Measurements from ENCODE around the gene NEDD4. TPM values are rescaled to one million over a fixed set of nuclear protein-coding genes. Genes with fewer than 3 reads are reported as not detected.

Gene NEDD4
- total and polyA plus RNA-seq, 4 donors, result 6.9 to 43.4 (median 25.1) TPM

GRCh38 chr15:55999658-56000057 lies 6.2 kb upstream of the NEDD4 start:
- Histone ChIP-seq H3K27me3 (ENCODE audit: control insufficient read depth in 1 of 2, insufficient read depth in 2 of 2, low read length in 1 of 2) (no peaks in the 10 kb centered on the region), H3K36me3 (ENCODE audit: control insufficient read depth in 1 of 2, insufficient read depth in 2 of 2, low read length in 1 of 2) (no peaks in the 10 kb centered on the region), H3K4me1 (ENCODE audit: control insufficient read depth in 1 of 2, insufficient read depth in 2 of 2, low read length in 2 of 2) (no peaks in the 10 kb centered on the region), H3K27ac (ENCODE audit: low read depth in 1 of 2, low read length in 2 of 2) (no peak overlapping the region), H3K4me3 (ENCODE audit: low read length in 2 of 2) (no peak overlapping the region), H3K9me3 (ENCODE audit: control insufficient read depth, low read length) (no peaks in the 10 kb centered on the region)
- WGBS, 2 donors, result 91 to 100% methylated on average over 1 of the region's 1 CpG
- DNase-seq (no peak), ATAC-seq (ENCODE audit: low FRiP score) (no peak)
- intact Hi-C loops (cut with DNase I), result loop anchor here in 1 of 2 donors (5.0 to 10.0 kb wide), 3 partner anchors 38 to 245 kb away; partner anchors contain the start of gene RFX7

DNA sequence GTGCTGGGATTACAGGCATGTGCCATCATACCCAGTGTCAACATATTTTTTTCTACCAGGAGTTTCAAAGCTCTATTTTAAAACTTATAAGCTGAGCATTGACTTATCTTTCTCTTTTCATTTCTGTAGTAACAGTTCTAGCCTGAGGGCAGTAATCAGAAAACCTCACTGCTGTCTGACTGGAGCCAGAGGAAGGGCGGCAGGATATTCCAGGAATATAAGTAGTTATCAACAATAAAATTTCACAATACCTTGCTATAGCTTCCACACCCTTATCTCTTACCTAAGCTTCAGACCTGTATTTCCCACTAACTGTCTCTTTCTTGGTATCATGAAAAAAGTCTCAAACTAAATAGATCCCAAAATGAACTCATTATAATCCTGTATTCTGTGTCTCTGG lies 5.1 kb upstream of the NEDD4 start:
- Histone ChIP-seq H3K9me3 (ENCODE audit: control insufficient read depth, low read length) (no peaks in the 10 kb centered on the region), H3K27me3 (ENCODE audit: control insufficient read depth in 1 of 2, insufficient read depth in 2 of 2, low read length in 1 of 2) (no peaks in the 10 kb centered on the region), H3K36me3 (ENCODE audit: control insufficient read depth in 1 of 2, insufficient read depth in 2 of 2, low read length in 1 of 2) (no peaks in the 10 kb centered on the region), H3K4me3 (ENCODE audit: low read length in 2 of 2) (no peak overlapping the region), H3K27ac (ENCODE audit: low read depth in 1 of 2, low read length in 2 of 2) (no peak overlapping the region), H3K4me1 (ENCODE audit: control insufficient read depth in 1 of 2, insufficient read depth in 2 of 2, low read length in 2 of 2) (no peaks in the 10 kb centered on the region)
- ATAC-seq (ENCODE audit: low FRiP score) (no peak), DNase-seq (no peak)
- intact Hi-C loops (cut with DNase I), result loop anchor here in 1 of 2 donors (5.0 to 10.0 kb wide), 3 partner anchors 39 to 246 kb away; partner anchors contain the start of gene RFX7
- WGBS, 2 donors, result 91 to 92% methylated on average over 1 of the region's 1 CpG

GRCh38 chr15:55993804-55994560 lies 570 bp upstream of the NEDD4 start:
- H3K27me3 ChIP-seq (ENCODE audit: control insufficient read depth in 1 of 2, insufficient read depth in 2 of 2, low read length in 1 of 2), result no peaks in the 10 kb centered on the region
- ATAC-seq (ENCODE audit: low FRiP score) (peak; percentile 1), DNase-seq (no peak)
- H3K9me3 ChIP-seq (ENCODE audit: control insufficient read depth, low read length), result no peaks in the 10 kb centered on the region
- H3K27ac ChIP-seq (ENCODE audit: low read depth in 1 of 2, low read length in 2 of 2), result peak overlapping the region; percentile 34 to 77
- 1% methylated on average over 41 of the region's 41 CpGs for WGBS, 2 donors
- H3K4me3 ChIP-seq (ENCODE audit: low read length in 2 of 2), result peak overlapping the region; percentile 74 to 82
- intact Hi-C loops (cut with DNase I), result loop anchor here (5.0 to 10.0 kb wide), 2 partner anchors 48 to 251 kb away; partner anchors contain the start of gene RFX7 (in 1 of the 2)
- peaks cover 0 to 2% of the 10 kb centered on the region in 2 donors for H3K4me1 ChIP-seq (ENCODE audit: control insufficient read depth in 1 of 2, insufficient read depth in 2 of 2, low read length in 2 of 2)
- no peaks in the 10 kb centered on the region for H3K36me3 ChIP-seq (ENCODE audit: control insufficient read depth in 1 of 2, insufficient read depth in 2 of 2, low read length in 1 of 2)

DNA sequence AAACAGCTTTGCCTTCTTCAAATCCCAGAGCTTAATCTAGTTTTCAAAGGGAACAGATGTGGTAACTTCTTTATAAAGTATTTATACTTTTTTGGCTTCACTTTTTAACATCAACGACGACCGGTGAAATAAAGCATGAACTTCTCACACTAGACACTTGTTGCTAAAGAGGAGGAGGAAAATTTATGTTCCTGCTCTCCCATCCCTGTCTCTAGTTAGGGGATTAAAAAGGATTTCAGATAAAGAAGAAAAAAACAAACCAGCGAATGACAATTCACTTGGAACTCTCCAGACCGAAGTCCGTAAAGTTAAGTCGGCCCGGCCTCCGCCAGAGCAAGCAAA lies 672 bp downstream of the NEDD4 start:
- intact Hi-C loops (cut with DNase I), result loop anchor here (5.0 to 10.0 kb wide), 2 partner anchors 50 to 252 kb away; partner anchors contain the start of gene RFX7 (in 1 of the 2)

GRCh38 chr15:55991802-55992768 lies 1.3 kb downstream of the NEDD4 start:
- Histone ChIP-seq H3K36me3 (ENCODE audit: control insufficient read depth in 1 of 2, insufficient read depth in 2 of 2, low read length in 1 of 2) (no peaks in the 10 kb centered on the region), H3K9me3 (ENCODE audit: control insufficient read depth, low read length) (no peaks in the 10 kb centered on the region), H3K4me3 (ENCODE audit: low read length in 2 of 2) (peak overlapping the region; percentile 68 to 82), H3K27me3 (ENCODE audit: control insufficient read depth in 1 of 2, insufficient read depth in 2 of 2, low read length in 1 of 2) (no peaks in the 10 kb centered on the region), H3K4me1 (ENCODE audit: control insufficient read depth in 1 of 2, insufficient read depth in 2 of 2, low read length in 2 of 2) (peaks cover 0 to 2% of the 10 kb centered on the region in 2 donors), H3K27ac (ENCODE audit: low read depth in 1 of 2, low read length in 2 of 2) (peak overlapping the region; percentile 15 to 88)
- ATAC-seq (ENCODE audit: low FRiP score) (no peak), DNase-seq (no peak)
- intact Hi-C loops (cut with DNase I), result loop anchor here (5.0 to 10.0 kb wide), 2 partner anchors 50 to 253 kb away; partner anchors contain the start of gene RFX7 (in 1 of the 2)
- 23 to 25% methylated on average over 12 of the region's 12 CpGs for WGBS, 2 donors

More for the DNA sequence above, 672 bp downstream of the NEDD4 start:
- H3K4me3 ChIP-seq (ENCODE audit: low read length in 2 of 2), result peak overlapping the region; percentile 68 to 82
- H3K27me3 ChIP-seq (ENCODE audit: control insufficient read depth in 1 of 2, insufficient read depth in 2 of 2, low read length in 1 of 2), result no peaks in the 10 kb centered on the region
- ATAC-seq (ENCODE audit: low FRiP score) (no peak), DNase-seq (no peak)
- H3K27ac ChIP-seq (ENCODE audit: low read depth in 1 of 2, low read length in 2 of 2), result peak overlapping the region; percentile 51 to 88
- WGBS, 2 donors, result 0% methylated on average over 9 of the region's 9 CpGs
- H3K36me3 ChIP-seq (ENCODE audit: control insufficient read depth in 1 of 2, insufficient read depth in 2 of 2, low read length in 1 of 2), result no peaks in the 10 kb centered on the region
- no peaks in the 10 kb centered on the region for H3K9me3 ChIP-seq (ENCODE audit: control insufficient read depth, low read length)
- peaks cover 0 to 2% of the 10 kb centered on the region in 2 donors for H3K4me1 ChIP-seq (ENCODE audit: control insufficient read depth in 1 of 2, insufficient read depth in 2 of 2, low read length in 2 of 2)

- Histone ChIP-seq H3K36me3 (ENCODE audit: control insufficient read depth in 1 of 2, insufficient read depth in 2 of 2, low read length in 1 of 2) (no peaks in the 10 kb centered on the region), H3K9me3 (ENCODE audit: control insufficient read depth, low read length) (no peaks in the 10 kb centered on the region), H3K27me3 (ENCODE audit: control insufficient read depth in 1 of 2, insufficient read depth in 2 of 2, low read length in 1 of 2) (no peaks in the 10 kb centered on the region), H3K27ac (ENCODE audit: low read depth in 1 of 2, low read length in 2 of 2) (no peak overlapping the region), H3K4me1 (ENCODE audit: control insufficient read depth in 1 of 2, insufficient read depth in 2 of 2, low read length in 2 of 2) (peaks cover 0 to 2% of the 10 kb centered on the region in 2 donors), H3K4me3 (ENCODE audit: low read length in 2 of 2) (no peak overlapping the region)
- ATAC-seq (ENCODE audit: low FRiP score) (no peak), DNase-seq (no peak)
- WGBS, 2 donors, result 93 to 94% methylated on average over 1 of the region's 1 CpG
- intact Hi-C loops (cut with DNase I), result loop anchor here (5.0 to 10.0 kb wide), 2 partner anchors 51 to 254 kb away; partner anchors contain the start of gene RFX7 (in 1 of the 2)
Observed at GRCh38 chr15:55990998-55991397, 2.4 kb downstream of the NEDD4 start.

GRCh38 chr15:55990516-55990915 lies 2.9 kb downstream of the NEDD4 start:
- no peaks in the 10 kb centered on the region for H3K9me3 ChIP-seq (ENCODE audit: control insufficient read depth, low read length)
- ATAC-seq (ENCODE audit: low FRiP score), result no peak
- intact Hi-C loops (cut with DNase I), result loop anchor here (5.0 to 10.0 kb wide), 2 partner anchors 52 to 254 kb away; partner anchors contain the start of gene RFX7 (in 1 of the 2)

GRCh38 chr15:55989383-55989782 lies 4.0 kb downstream of the NEDD4 start:
- WGBS, 2 donors, result 88% methylated on average over 2 of the region's 2 CpGs

More at GRCh38 chr15:55990516-55990915, 2.9 kb downstream of the NEDD4 start:
- no peaks in the 10 kb centered on the region for H3K36me3 ChIP-seq (ENCODE audit: control insufficient read depth in 1 of 2, insufficient read depth in 2 of 2, low read length in 1 of 2)
- H3K4me3 ChIP-seq (ENCODE audit: low read length in 2 of 2), result no peak overlapping the region
- H3K27ac ChIP-seq (ENCODE audit: low read depth in 1 of 2, low read length in 2 of 2), result no peak overlapping the region
- H3K27me3 ChIP-seq (ENCODE audit: control insufficient read depth in 1 of 2, insufficient read depth in 2 of 2, low read length in 1 of 2), result no peaks in the 10 kb centered on the region
- DNase-seq, result no peak
- 93 to 95% methylated on average over 2 of the region's 2 CpGs for WGBS, 2 donors
- peaks cover 0 to 2% of the 10 kb centered on the region in 2 donors for H3K4me1 ChIP-seq (ENCODE audit: control insufficient read depth in 1 of 2, insufficient read depth in 2 of 2, low read length in 2 of 2)

More at GRCh38 chr15:55989383-55989782, 4.0 kb downstream of the NEDD4 start:
- Histone ChIP-seq H3K36me3 (ENCODE audit: control insufficient read depth in 1 of 2, insufficient read depth in 2 of 2, low read length in 1 of 2) (no peaks in the 10 kb centered on the region), H3K4me1 (ENCODE audit: control insufficient read depth in 1 of 2, insufficient read depth in 2 of 2, low read length in 2 of 2) (peaks cover 0 to 2% of the 10 kb centered on the region in 2 donors), H3K27ac (ENCODE audit: low read depth in 1 of 2, low read length in 2 of 2) (no peak overlapping the region), H3K9me3 (ENCODE audit: control insufficient read depth, low read length) (no peaks in the 10 kb centered on the region), H3K27me3 (ENCODE audit: control insufficient read depth in 1 of 2, insufficient read depth in 2 of 2, low read length in 1 of 2) (no peaks in the 10 kb centered on the region), H3K4me3 (ENCODE audit: low read length in 2 of 2) (no peak overlapping the region)
- ATAC-seq (ENCODE audit: low FRiP score) (no peak), DNase-seq (no peak)
- intact Hi-C loops (cut with DNase I), result no loop called here

Data from aorta (tissue), 5 donors.